ENCODE measurements around the gene CRACDL. TPM values are rescaled to one million over a fixed set of nuclear protein-coding genes. Genes with fewer than 3 reads are reported as not detected.

The CRACDL gene
- total RNA-seq, 2 experiments from 2014 or later: 0.36 to 1.5 TPM

DNA sequence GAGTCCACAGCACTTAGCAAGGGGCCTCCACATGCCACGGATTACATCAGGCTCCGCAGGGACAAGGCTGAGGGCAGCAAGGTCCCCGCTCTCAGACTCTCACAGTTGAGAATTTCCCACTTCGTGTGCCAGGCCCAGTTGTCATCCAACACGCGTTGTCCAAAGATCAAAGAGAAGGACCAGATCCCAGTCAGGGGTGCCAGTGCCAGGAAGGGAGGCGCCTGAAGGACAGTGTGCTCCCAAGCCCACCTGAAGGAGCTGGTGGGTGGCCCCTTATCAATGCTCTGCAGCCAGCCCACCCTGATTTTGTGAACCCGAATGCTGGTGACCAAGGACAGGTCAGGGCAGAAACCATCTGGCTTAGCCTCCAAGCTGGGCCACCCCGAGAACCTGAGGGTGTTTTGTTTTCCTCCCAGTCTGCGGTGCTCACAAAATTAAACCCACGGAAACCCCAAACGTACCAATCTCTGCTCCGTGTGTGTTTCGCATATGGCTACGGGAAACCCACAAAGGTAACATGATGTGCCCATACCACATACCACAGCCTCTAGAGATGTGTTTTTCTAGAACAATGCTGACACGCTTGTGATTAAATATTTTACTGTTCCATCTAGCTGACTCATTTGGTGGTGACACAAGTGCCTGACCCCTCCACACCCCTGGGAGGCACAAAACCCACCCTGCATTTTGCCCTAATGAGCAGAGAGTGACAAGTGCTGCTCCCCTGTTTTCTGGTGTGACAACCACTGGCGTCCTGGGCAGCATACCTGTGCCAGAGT is 24.5 kb downstream of the CRACDL start:
- H3K9me3 Mint-ChIP-seq: no peaks in the 10 kb centered on the region
- H3K36me3 Mint-ChIP-seq (ENCODE audit: low read depth): no peaks in the 10 kb centered on the region
- no peak for ATAC-seq (ENCODE audit: poor library complexity)
- Histone ChIP-seq H3K27me3 (ENCODE audit: control insufficient read depth in 1 of 2, insufficient read depth in 2 of 2, low read length in 2 of 2) (peaks cover 4% of the 10 kb centered on the region in 2 experiments), H3K4me3 (ENCODE audit: low read length) (no peak overlapping the region), H3K4me1 (ENCODE audit: insufficient read depth, low read length) (peaks cover 9% of the 10 kb centered on the region), H3K36me3 (ENCODE audit: insufficient read depth, low read length) (no peaks in the 10 kb centered on the region), H3K9me3 (ENCODE audit: control insufficient read depth in 1 of 2, insufficient read depth in 1 of 2, low read length in 2 of 2) (no peaks in the 10 kb centered on the region), H3K27ac (ENCODE audit: low read depth in 1 of 2, low read length in 2 of 2) (no peak overlapping the region)
- H3K27ac Mint-ChIP-seq: no peak overlapping the region
- ChIA-PET POLR2A (no interaction called here), CTCF (no interaction called here)
- DNase-seq: peak in 1 of 14 experiments; percentile 38
- H3K4me1 Mint-ChIP-seq (ENCODE audit: low read depth): peaks cover 15% of the 10 kb centered on the region
- H3K4me3 Mint-ChIP-seq: no peak overlapping the region
- peaks cover 18% of the 10 kb centered on the region for H3K27me3 Mint-ChIP-seq
- TF ChIP-seq, protein P1, sequence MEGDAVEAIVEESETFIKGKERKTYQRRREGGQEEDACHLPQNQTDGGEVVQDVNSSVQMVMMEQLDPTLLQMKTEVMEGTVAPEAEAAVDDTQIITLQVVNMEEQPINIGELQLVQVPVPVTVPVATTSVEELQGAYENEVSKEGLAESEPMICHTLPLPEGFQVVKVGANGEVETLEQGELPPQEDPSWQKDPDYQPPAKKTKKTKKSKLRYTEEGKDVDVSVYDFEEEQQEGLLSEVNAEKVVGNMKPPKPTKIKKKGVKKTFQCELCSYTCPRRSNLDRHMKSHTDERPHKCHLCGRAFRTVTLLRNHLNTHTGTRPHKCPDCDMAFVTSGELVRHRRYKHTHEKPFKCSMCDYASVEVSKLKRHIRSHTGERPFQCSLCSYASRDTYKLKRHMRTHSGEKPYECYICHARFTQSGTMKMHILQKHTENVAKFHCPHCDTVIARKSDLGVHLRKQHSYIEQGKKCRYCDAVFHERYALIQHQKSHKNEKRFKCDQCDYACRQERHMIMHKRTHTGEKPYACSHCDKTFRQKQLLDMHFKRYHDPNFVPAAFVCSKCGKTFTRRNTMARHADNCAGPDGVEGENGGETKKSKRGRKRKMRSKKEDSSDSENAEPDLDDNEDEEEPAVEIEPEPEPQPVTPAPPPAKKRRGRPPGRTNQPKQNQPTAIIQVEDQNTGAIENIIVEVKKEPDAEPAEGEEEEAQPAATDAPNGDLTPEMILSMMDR (IDR thresholded peaks at IDR 0.05): no peak
- intact Hi-C loops (cut with DNase I, micrococcal nuclease): no loop called here

- H3K27ac ChIP-seq (ENCODE audit: low read depth in 1 of 2, low read length in 2 of 2): no peak overlapping the region
- H3K4me3 ChIP-seq (ENCODE audit: low read length): no peak overlapping the region
- ChIA-PET POLR2A (no interaction called here), CTCF (no interaction called here)
- TF ChIP-seq, protein P1 (IDR thresholded peaks at IDR 0.05): no peak
- no peaks in the 10 kb centered on the region for H3K36me3 Mint-ChIP-seq (ENCODE audit: low read depth)
- intact Hi-C loops (cut with DNase I, micrococcal nuclease): no loop called here
- no peak for DNase-seq
- H3K9me3 Mint-ChIP-seq: no peaks in the 10 kb centered on the region
- peaks cover 4% of the 10 kb centered on the region in 2 experiments for H3K27me3 ChIP-seq (ENCODE audit: control insufficient read depth in 1 of 2, insufficient read depth in 2 of 2, low read length in 2 of 2)
- peaks cover 9% of the 10 kb centered on the region for H3K4me1 ChIP-seq (ENCODE audit: insufficient read depth, low read length)
- H3K27ac Mint-ChIP-seq: no peak overlapping the region
- H3K4me1 Mint-ChIP-seq (ENCODE audit: low read depth): peaks cover 15% of the 10 kb centered on the region
- no peaks in the 10 kb centered on the region for H3K9me3 ChIP-seq (ENCODE audit: control insufficient read depth in 1 of 2, insufficient read depth in 1 of 2, low read length in 2 of 2)
- no peak overlapping the region for H3K4me3 Mint-ChIP-seq
- ATAC-seq (ENCODE audit: poor library complexity): no peak
- H3K36me3 ChIP-seq (ENCODE audit: insufficient read depth, low read length): no peaks in the 10 kb centered on the region
- H3K27me3 Mint-ChIP-seq: peaks cover 18% of the 10 kb centered on the region
Measured at GRCh38 chr2:98911126-98911375, 25.0 kb downstream of the CRACDL start.

GRCh38 chr2:98910349-98911125 is 25.5 kb downstream of the CRACDL start:
- Mint-ChIP-seq H3K4me3 (no peak overlapping the region), H3K27me3 (peaks cover 18% of the 10 kb centered on the region), H3K27ac (no peak overlapping the region), H3K36me3 (ENCODE audit: low read depth) (no peaks in the 10 kb centered on the region), H3K4me1 (ENCODE audit: low read depth) (peaks cover 15% of the 10 kb centered on the region), H3K9me3 (no peaks in the 10 kb centered on the region)
- POLR2A ChIA-PET: no interaction called here
- no peak overlapping the region for H3K27ac ChIP-seq (ENCODE audit: low read depth in 1 of 2, low read length in 2 of 2)
- ATAC-seq (ENCODE audit: poor library complexity) (no peak), DNase-seq (no peak)
- TF ChIP-seq, protein P1 (IDR thresholded peaks at IDR 0.05): no peak
- intact Hi-C loops (cut with DNase I, micrococcal nuclease): no loop called here
- no peak overlapping the region for H3K4me3 ChIP-seq (ENCODE audit: low read length)
- H3K9me3 ChIP-seq (ENCODE audit: control insufficient read depth in 1 of 2, insufficient read depth in 1 of 2, low read length in 2 of 2): no peaks in the 10 kb centered on the region
- CTCF ChIA-PET: no interaction called here
- no peaks in the 10 kb centered on the region for H3K36me3 ChIP-seq (ENCODE audit: insufficient read depth, low read length)
- peaks cover 4% of the 10 kb centered on the region in 2 experiments for H3K27me3 ChIP-seq (ENCODE audit: control insufficient read depth in 1 of 2, insufficient read depth in 2 of 2, low read length in 2 of 2)
- peaks cover 9% of the 10 kb centered on the region for H3K4me1 ChIP-seq (ENCODE audit: insufficient read depth, low read length)

Measured in CD4-positive, alpha-beta T cell (primary cell).